H7 (cell line): ENCODE measurements around the gene OSGEPL1. TPM values are rescaled to one million over a fixed set of nuclear protein-coding genes. Genes with fewer than 3 reads are reported as not detected.

Experiments
- DNase-seq: peaks from one replicate; pipeline ENCODE4 v3.0.0; 2012
- H3K27me3 ChIP-seq: 2 replicates; pipeline ENCODE4 v1.6.0; 2011; ENCODE audit warnings: mild to moderate bottlenecking, low read length; ENCODE audit not compliant: control insufficient read depth, insufficient read depth
- H3K36me3 ChIP-seq: replicated peaks from 2 replicates; pipeline ENCODE4 v1.5.1; 2011; ENCODE audit warnings: low read length; ENCODE audit not compliant: control insufficient read depth, insufficient read depth
- H3K4me3 ChIP-seq: 2 replicates; pipeline ENCODE4 v1.5.1; 2011; ENCODE audit warnings: low read depth, mild to moderate bottlenecking, control low read depth, low read length, moderate library complexity; ENCODE audit not compliant: insufficient read depth
- total RNA-seq: library from RNA; depleted of rRNA; stranded (reverse); fragments of >200 nt; shearing (Covaris generic); gene quantifications from 2 replicates; pipeline ENCODE4 v1.2.3, GENCODE V29; 2014; rRNA removed

The OSGEPL1 gene
- 16.5 and 25.6 TPM in 2 replicates for total RNA-seq

GRCh38 chr2:189762551-189763298, at the start of gene OSGEPL1:
TSS of gene OSGEPL1 (minus strand) at chr2:189762792. CDS start at chr2:189761640, 1,152 bp downstream.
- Histone ChIP-seq H3K27me3 (no peaks in the 10 kb centered on the region), H3K4me3 (peak within 1 kb of the TSS; percentile 87), H3K36me3 (no peaks in the 10 kb centered on the region; the same call in 1 of the 2 replicates)
- peak; percentile 63 for DNase-seq

- no peak overlapping the region for H3K4me3 ChIP-seq
- H3K36me3 ChIP-seq, result peaks cover 6% of the 10 kb centered on the region
Measured at GRCh38 chr2:189803431-189803830, 40.8 kb upstream of the OSGEPL1 start.

GRCh38 chr2:189802396-189802912, 39.9 kb upstream of the OSGEPL1 start:
- no peak overlapping the region for H3K4me3 ChIP-seq
- peaks cover 6% of the 10 kb centered on the region for H3K36me3 ChIP-seq
- no peaks in the 10 kb centered on the region for H3K27me3 ChIP-seq
- DNase-seq, result no peak

More at GRCh38 chr2:189803431-189803830, 40.8 kb upstream of the OSGEPL1 start:
- no peaks in the 10 kb centered on the region for H3K27me3 ChIP-seq
- DNase-seq, result no peak

GRCh38 chr2:189799531-189799930, 36.9 kb upstream of the OSGEPL1 start:
- Histone ChIP-seq H3K27me3 (no peaks in the 10 kb centered on the region), H3K36me3 (peaks cover 3% of the 10 kb centered on the region), H3K4me3 (no peak overlapping the region)
- DNase-seq, result no peak

- no peak for DNase-seq
- H3K36me3 ChIP-seq, result peaks cover 3% of the 10 kb centered on the region
- H3K27me3 ChIP-seq, result no peaks in the 10 kb centered on the region
- no peak overlapping the region for H3K4me3 ChIP-seq
Measured at GRCh38 chr2:189799030-189799331, 36.4 kb upstream of the OSGEPL1 start.

GRCh38 chr2:189798312-189799029, 35.9 kb upstream of the OSGEPL1 start:
- Histone ChIP-seq H3K4me3 (no peak overlapping the region), H3K36me3 (peaks cover 3% of the 10 kb centered on the region), H3K27me3 (no peaks in the 10 kb centered on the region)
- DNase-seq, result no peak

GRCh38 chr2:189797902-189798301, 35.3 kb upstream of the OSGEPL1 start:
- H3K4me3 ChIP-seq, result no peak overlapping the region
- peaks cover 5% of the 10 kb centered on the region for H3K36me3 ChIP-seq
- DNase-seq, result no peak

GRCh38 chr2:189794310-189794709, 31.7 kb upstream of the OSGEPL1 start:
- H3K36me3 ChIP-seq, result peaks cover 8% of the 10 kb centered on the region
- no peaks in the 10 kb centered on the region for H3K27me3 ChIP-seq
- DNase-seq, result no peak
- no peak overlapping the region for H3K4me3 ChIP-seq

More at GRCh38 chr2:189797902-189798301, 35.3 kb upstream of the OSGEPL1 start:
- no peaks in the 10 kb centered on the region for H3K27me3 ChIP-seq

GRCh38 chr2:189791338-189792042, 28.9 kb upstream of the OSGEPL1 start:
- peaks cover 6% of the 10 kb centered on the region for H3K36me3 ChIP-seq
- no peak overlapping the region for H3K4me3 ChIP-seq
- no peaks in the 10 kb centered on the region for H3K27me3 ChIP-seq
- no peak for DNase-seq

GRCh38 chr2:189783927-189784867, 21.6 kb upstream of the OSGEPL1 start, which contains the start of the genes ORMDL1 and PMS1:
TSS of gene ORMDL1 (minus strand) at chr2:189784339. CDS start at chr2:189782595, 1,744 bp downstream.
TSS of gene PMS1 (plus strand) at chr2:189784450. CDS start at chr2:189791810, 7,360 bp downstream.
- Histone ChIP-seq H3K4me3 (peak within 1 kb of the TSS; percentile 92), H3K27me3 (no peaks in the 10 kb centered on the region), H3K36me3 (peaks cover 4% of the 10 kb centered on the region)
- DNase-seq, result peak; percentile 94

- H3K36me3 ChIP-seq, result peaks cover 6% of the 10 kb centered on the region
- DNase-seq, result peak; percentile 11
- no peaks in the 10 kb centered on the region for H3K27me3 ChIP-seq
- H3K4me3 ChIP-seq, result peak overlapping the region; percentile 92
Measured at GRCh38 chr2:189783451-189783926, 20.9 kb upstream of the OSGEPL1 start.

- Histone ChIP-seq H3K4me3 (no peak overlapping the region), H3K36me3 (peaks cover 7% of the 10 kb centered on the region), H3K27me3 (no peaks in the 10 kb centered on the region)
- no peak for DNase-seq
Measured at GRCh38 chr2:189782221-189782671, 19.7 kb upstream of the OSGEPL1 start.

GRCh38 chr2:189772212-189772611, 9.6 kb upstream of the OSGEPL1 start:
- Histone ChIP-seq H3K27me3 (no peaks in the 10 kb centered on the region), H3K4me3 (no peak overlapping the region), H3K36me3 (peaks cover 12% of the 10 kb centered on the region)
- no peak for DNase-seq
